ENCODE results near the gene TNS3.
"Not testable (repeated sequence)": the region's sequence is repeated elsewhere in the genome, so short reads cannot be mapped to it uniquely, and the experiment has no call there.

TNS3 gene

GRCh38 chr7:47268851-47269836 is 312.8 kb downstream of the TNS3 start:
- DNase-seq: no peak

- DNase-seq: no peak
Observed at GRCh38 chr7:47267346-47267745, 314.6 kb downstream of the TNS3 start.

GRCh38 chr7:47266799-47267198 is 315.1 kb downstream of the TNS3 start:
- no peak for DNase-seq

GRCh38 chr7:47266131-47266706 is 315.7 kb downstream of the TNS3 start:
- no peak for DNase-seq

GRCh38 chr7:47265621-47266020 is 316.3 kb downstream of the TNS3 start:
- no peak for DNase-seq

- DNase-seq: no peak
Observed at GRCh38 chr7:47264021-47264651, 317.8 kb downstream of the TNS3 start.

- no peak for DNase-seq
Observed at GRCh38 chr7:47262881-47263280, 319.0 kb downstream of the TNS3 start.

GRCh38 chr7:47262160-47262559 is 319.8 kb downstream of the TNS3 start:
- DNase-seq: not testable (repeated sequence)

GRCh38 chr7:47260270-47260669 is 321.6 kb downstream of the TNS3 start:
- no peak for DNase-seq

- DNase-seq: no peak
Observed at GRCh38 chr7:47259682-47260081, 322.2 kb downstream of the TNS3 start.

- DNase-seq: no peak
Observed at GRCh38 chr7:47258798-47259197, 323.1 kb downstream of the TNS3 start.

GRCh38 chr7:47256016-47256415 is 325.9 kb downstream of the TNS3 start:
- DNase-seq: no peak

GRCh38 chr7:47255441-47255840 is 326.5 kb downstream of the TNS3 start:
- DNase-seq: no peak

- no peak for DNase-seq
Observed at GRCh38 chr7:47255007-47255406, 326.9 kb downstream of the TNS3 start.

GRCh38 chr7:47254081-47254977 is 327.6 kb downstream of the TNS3 start:
- no peak for DNase-seq

GRCh38 chr7:47253650-47254080 is 328.2 kb downstream of the TNS3 start:
- no peak for DNase-seq

GRCh38 chr7:47252675-47253074 is 329.2 kb downstream of the TNS3 start:
- no peak for DNase-seq

- no peak for DNase-seq
Observed at GRCh38 chr7:47249361-47249760, 332.6 kb downstream of the TNS3 start.

- DNase-seq: no peak
Observed at GRCh38 chr7:47248797-47249196, 333.1 kb downstream of the TNS3 start.

GRCh38 chr7:47247132-47247531 is 334.8 kb downstream of the TNS3 start:
- DNase-seq: no peak

- no peak for DNase-seq
Observed at GRCh38 chr7:47244692-47245091, 337.2 kb downstream of the TNS3 start.

All from activated gamma-delta T cell (primary cell).